PFSK-1 (cell line): ENCODE data around the gene HOMER2.

ENCODE experiments used
- FOXP2 ChIP-seq: optimal IDR thresholded peaks from 2 replicates; pipeline ENCODE3; 2011; ENCODE audit warnings: borderline replicate concordance, control low read depth, inconsistent platforms; ENCODE audit not compliant: insufficient read depth; ENCODE audit errors: extremely low read length, extremely low read depth
- POLR2AphosphoS5 ChIP-seq: IDR thresholded peaks from 2 replicates; pipeline ENCODE4 v1.6.1; 2012; ENCODE audit warnings: low read depth, mild to moderate bottlenecking, control low read depth, low read length, moderate library complexity
- SIN3A ChIP-seq: IDR thresholded peaks from 2 replicates; pipeline ENCODE4 v1.6.1; 2012; ENCODE audit warnings: mild to moderate bottlenecking, low read length, moderate library complexity, borderline replicate concordance; ENCODE audit not compliant: insufficient read depth
- TAF1 ChIP-seq: IDR thresholded peaks from 2 replicates; pipeline ENCODE4 v1.6.1; 2012; ENCODE audit warnings: low read length, control low read depth, borderline replicate concordance; ENCODE audit not compliant: insufficient read depth
- TF ChIP-seq, protein P1 (sequence below), 2 experiments: IDR thresholded peaks; 2 replicates each; pipeline versions ENCODE4 v1.6.1 to v1.8.0; 2011 to 2012; ENCODE audit warnings: low read depth in 2 of 2, low read length in 2 of 2, control low read depth in 1 of 2, inconsistent platforms in 1 of 2, mild to moderate bottlenecking in 1 of 2, moderate library complexity in 1 of 2; ENCODE audit not compliant: insufficient read depth in 1 of 2

DNA sequence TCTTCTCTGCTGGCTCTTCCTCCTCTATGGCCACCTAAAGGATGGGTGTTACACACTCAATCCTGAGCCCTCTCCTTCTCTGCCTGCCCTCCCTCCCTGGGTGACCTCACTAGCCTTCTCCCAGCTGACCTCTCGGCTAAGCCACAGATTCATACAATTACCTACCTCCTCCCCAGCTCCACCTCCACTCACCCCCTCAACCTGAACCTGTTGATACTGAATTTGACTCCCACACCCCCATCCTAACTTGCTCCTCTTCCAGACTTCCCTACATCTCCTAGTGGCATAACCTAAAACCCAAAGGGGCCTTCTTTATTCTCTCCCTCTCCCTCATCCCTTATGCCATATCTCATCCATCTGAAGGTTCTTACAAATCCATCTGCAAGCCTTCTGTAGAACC lies 17.1 kb downstream of the HOMER2 start:
- no peak for TF ChIP-seq POLR2AphosphoS5
- TF ChIP-seq, protein P1, sequence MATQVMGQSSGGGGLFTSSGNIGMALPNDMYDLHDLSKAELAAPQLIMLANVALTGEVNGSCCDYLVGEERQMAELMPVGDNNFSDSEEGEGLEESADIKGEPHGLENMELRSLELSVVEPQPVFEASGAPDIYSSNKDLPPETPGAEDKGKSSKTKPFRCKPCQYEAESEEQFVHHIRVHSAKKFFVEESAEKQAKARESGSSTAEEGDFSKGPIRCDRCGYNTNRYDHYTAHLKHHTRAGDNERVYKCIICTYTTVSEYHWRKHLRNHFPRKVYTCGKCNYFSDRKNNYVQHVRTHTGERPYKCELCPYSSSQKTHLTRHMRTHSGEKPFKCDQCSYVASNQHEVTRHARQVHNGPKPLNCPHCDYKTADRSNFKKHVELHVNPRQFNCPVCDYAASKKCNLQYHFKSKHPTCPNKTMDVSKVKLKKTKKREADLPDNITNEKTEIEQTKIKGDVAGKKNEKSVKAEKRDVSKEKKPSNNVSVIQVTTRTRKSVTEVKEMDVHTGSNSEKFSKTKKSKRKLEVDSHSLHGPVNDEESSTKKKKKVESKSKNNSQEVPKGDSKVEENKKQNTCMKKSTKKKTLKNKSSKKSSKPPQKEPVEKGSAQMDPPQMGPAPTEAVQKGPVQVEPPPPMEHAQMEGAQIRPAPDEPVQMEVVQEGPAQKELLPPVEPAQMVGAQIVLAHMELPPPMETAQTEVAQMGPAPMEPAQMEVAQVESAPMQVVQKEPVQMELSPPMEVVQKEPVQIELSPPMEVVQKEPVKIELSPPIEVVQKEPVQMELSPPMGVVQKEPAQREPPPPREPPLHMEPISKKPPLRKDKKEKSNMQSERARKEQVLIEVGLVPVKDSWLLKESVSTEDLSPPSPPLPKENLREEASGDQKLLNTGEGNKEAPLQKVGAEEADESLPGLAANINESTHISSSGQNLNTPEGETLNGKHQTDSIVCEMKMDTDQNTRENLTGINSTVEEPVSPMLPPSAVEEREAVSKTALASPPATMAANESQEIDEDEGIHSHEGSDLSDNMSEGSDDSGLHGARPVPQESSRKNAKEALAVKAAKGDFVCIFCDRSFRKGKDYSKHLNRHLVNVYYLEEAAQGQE (IDR thresholded peaks at IDR 0.05; ENCODE audit: insufficient read depth in 1 of 2, low read depth in 2 of 2, low read length in 2 of 2), result no peak
- TF ChIP-seq TAF1, result no peak
- no peak for TF ChIP-seq SIN3A
- TF ChIP-seq FOXP2, result no peak
